IMR-90 (cell line): ENCODE data around the gene CCDC51. TPM values are rescaled to one million over a fixed set of nuclear protein-coding genes. Genes with fewer than 3 reads are reported as not detected.

Experiments
- ATAC-seq: fragments of 200-7000 bp; cut with Tn5 transposase; 2 replicates; pipeline ENCODE4 v1.9.1; 2020; ENCODE audit warnings: low read depth, mild to moderate bottlenecking, moderate library complexity
- BruUV-seq: library from RNA; stranded (reverse); fragments of 400-500 nt; replicated peaks from 2 replicates; lab custom pipeline; 2021; lab: Mats Ljungman, UMichigan
- CTCF ChIA-PET: fragments of 300-600 bp; formaldehyde crosslinking; extraction: SDS; loops from one replicate; lab custom pipeline; 2021; ENCODE audit warnings: antibody characterized with exemption; lab: Yijun Ruan, JAX
- POLR2A ChIA-PET: fragments of 300-600 bp; sonication (Branson Sonifier 250); formaldehyde crosslinking; loops from one replicate; lab custom pipeline; 2022; ENCODE audit warnings: antibody characterized with exemption; ENCODE audit not compliant: unreplicated experiment; lab: Charles Lee
- DNase-seq: peaks from one replicate; pipeline ENCODE4 v3.0.0; 2013
- H2AFZ ChIP-seq: replicated peaks from 2 replicates; pipeline ENCODE3; 2013; ENCODE audit warnings: low read length, mild to moderate bottlenecking; ENCODE audit not compliant: poor library complexity
- H2AK5ac ChIP-seq: 2 replicates; pipeline ENCODE4 v1.6.1; 2013; ENCODE audit warnings: low read depth, low read length, inconsistent platforms
- H2AK9ac ChIP-seq: replicated peaks from 2 replicates; pipeline ENCODE3; 2013; ENCODE audit warnings: mild to moderate bottlenecking, low read depth, low read length, moderate library complexity; ENCODE audit not compliant: poor library complexity
- H2BK120ac ChIP-seq: 2 replicates; pipeline ENCODE4 v1.6.1; 2013; ENCODE audit warnings: low read depth, low read length, inconsistent platforms
- H2BK15ac ChIP-seq: 3 replicates; pipeline ENCODE4 v1.6.1; 2013; ENCODE audit warnings: low read depth, low read length, inconsistent platforms
- H2BK20ac ChIP-seq: 2 replicates; pipeline ENCODE4 v1.6.1; 2013; ENCODE audit warnings: low read depth, mild to moderate bottlenecking, inconsistent platforms, low read length, moderate library complexity
- H2BK5ac ChIP-seq: 2 replicates; pipeline ENCODE4 v1.6.1; 2013; ENCODE audit warnings: mild to moderate bottlenecking, low read depth, low read length, inconsistent platforms; ENCODE audit not compliant: poor library complexity, severe bottlenecking
- H3K14ac ChIP-seq: replicated peaks from 2 replicates; pipeline ENCODE4 v1.6.1; 2013; ENCODE audit warnings: low read depth, low read length, inconsistent platforms
- H3K18ac ChIP-seq: 2 replicates; pipeline ENCODE4 v1.6.1; 2013; ENCODE audit warnings: low read depth, low read length, control low read depth
- H3K23ac ChIP-seq: 2 replicates; pipeline ENCODE4 v1.6.1; 2013; ENCODE audit warnings: low read depth, low read length, inconsistent platforms
- H3K27ac ChIP-seq: 2 replicates; pipeline ENCODE4 v1.5.1; 2013; ENCODE audit warnings: mild to moderate bottlenecking, control low read depth, low read length; ENCODE audit not compliant: insufficient read depth
- H3K27me3 ChIP-seq: 2 replicates; pipeline ENCODE4 v1.6.1; 2013; ENCODE audit warnings: low read length; ENCODE audit not compliant: control insufficient read depth, insufficient read depth
- H3K36me3 ChIP-seq: 2 replicates; pipeline ENCODE4 v1.6.1; 2013; ENCODE audit warnings: low read length, mixed read lengths; ENCODE audit not compliant: control insufficient read depth, insufficient read depth
- H3K4ac ChIP-seq: 2 replicates; pipeline ENCODE4 v1.6.1; 2013; ENCODE audit warnings: low read depth, low read length, inconsistent platforms
- H3K4me1 ChIP-seq: 2 replicates; pipeline ENCODE4 v1.6.1; 2013; ENCODE audit warnings: low read length, mixed read lengths; ENCODE audit not compliant: control insufficient read depth, insufficient read depth
- H3K4me2 ChIP-seq: 2 replicates; pipeline ENCODE4 v1.6.1; 2013; ENCODE audit warnings: low read depth, mild to moderate bottlenecking, control low read depth, low read length, moderate library complexity
- H3K4me3 ChIP-seq: 2 replicates; pipeline ENCODE4 v1.5.1; 2013; ENCODE audit warnings: low read depth, mild to moderate bottlenecking, control low read depth, low read length, moderate library complexity; ENCODE audit not compliant: insufficient read depth
- H3K56ac ChIP-seq: 2 replicates; pipeline ENCODE4 v1.6.1; 2013; ENCODE audit warnings: low read length, inconsistent platforms; ENCODE audit not compliant: insufficient read depth; ENCODE audit errors: extremely low read depth
- H3K79me1 ChIP-seq, 2 experiments: 2 replicates each; pipeline ENCODE4 v1.6.1; 2013; ENCODE audit warnings: low read length in 2 of 2, inconsistent platforms in 1 of 2, low read depth in 1 of 2
- H3K9ac ChIP-seq: 2 replicates; pipeline ENCODE4 v1.6.1; 2013; ENCODE audit warnings: low read depth, low read length, control low read depth
- H3K9me1 ChIP-seq: 2 replicates; pipeline ENCODE4 v1.6.1; 2013; ENCODE audit warnings: low read length, inconsistent platforms; ENCODE audit not compliant: insufficient read depth
- H3K9me3 ChIP-seq: 2 replicates; pipeline ENCODE4 v1.6.1; 2013; ENCODE audit warnings: low read length; ENCODE audit not compliant: control insufficient read depth, insufficient read depth
- H4K20me1 ChIP-seq: 2 replicates; pipeline ENCODE4 v1.6.1; 2013; ENCODE audit warnings: low read length, inconsistent platforms; ENCODE audit not compliant: insufficient read depth
- H4K5ac ChIP-seq: 2 replicates; pipeline ENCODE4 v1.6.1; 2013; ENCODE audit warnings: mild to moderate bottlenecking, low read depth, low read length, control low read depth
- H4K8ac ChIP-seq, 2 experiments: 2 replicates each; pipeline ENCODE4 v1.6.1; 2013; ENCODE audit warnings: low read depth in 2 of 2, low read length in 2 of 2, control low read depth in 1 of 2, inconsistent platforms in 1 of 2
- H4K91ac ChIP-seq: 2 replicates; pipeline ENCODE4 v1.6.1; 2013; ENCODE audit warnings: low read depth, low read length, inconsistent platforms; ENCODE audit not compliant: insufficient read depth
- CEBPB ChIP-seq: IDR thresholded peaks from 2 replicates; pipeline ENCODE4 v1.6.1; 2012; ENCODE audit warnings: low read depth, low read length, improper control_type of control experiment
- CHD1 ChIP-seq: IDR thresholded peaks from 2 replicates; pipeline ENCODE4 v1.6.1; 2012; ENCODE audit warnings: low read depth, low read length, improper control_type of control experiment
- ELK1 ChIP-seq: fragments of 150-350 bp; IDR thresholded peaks from 2 replicates; pipeline ENCODE4 v1.6.1; 2016; ENCODE audit warnings: low read depth, mild to moderate bottlenecking, low read length, moderate library complexity, borderline replicate concordance
- FOS ChIP-seq: fragments of 150-350 bp; IDR thresholded peaks from 2 replicates; pipeline ENCODE4 v1.6.1; 2016; ENCODE audit warnings: low read depth, low read length
- MAFK ChIP-seq: IDR thresholded peaks from 2 replicates; pipeline ENCODE4 v1.6.1; 2012; ENCODE audit warnings: low read depth, low read length, improper control_type of control experiment
- MAZ ChIP-seq: IDR thresholded peaks from 2 replicates; pipeline ENCODE4 v1.6.1; 2012; ENCODE audit warnings: low read depth, mild to moderate bottlenecking, low read length, improper control_type of control experiment, moderate library complexity, borderline replicate concordance
- MXI1 ChIP-seq: IDR thresholded peaks from 2 replicates; pipeline ENCODE4 v1.6.1; 2012; ENCODE audit warnings: low read depth, mild to moderate bottlenecking, low read length, moderate library complexity, borderline replicate concordance
- NFE2L2 ChIP-seq: fragments of 150-350 bp; IDR thresholded peaks from 2 replicates; pipeline ENCODE4 v1.6.1; 2016; ENCODE audit warnings: low read depth, mild to moderate bottlenecking, low read length
- POLR2A ChIP-seq: IDR thresholded peaks from 2 replicates; pipeline ENCODE4 v1.6.1; 2012; ENCODE audit warnings: mild to moderate bottlenecking, low read depth, low read length
- WGBS, 2 experiments: methylation state at CpG; one replicate each; pipeline versions ENCODE4 v1.1.5 to v1.1.7; 2013; ENCODE audit warnings: missing lambda C conversion rate in 2 of 2; ENCODE audit not compliant: insufficient read length in 1 of 2; ENCODE audit errors: extremely low coverage in 2 of 2; 5-methylcytosine and 5-hydroxymethylcytosine counted together
- dilution Hi-C: fragments of 300-500 bp; cut with HindIII; formaldehyde crosslinking; loops from one replicate; pipeline ENCODE4 v1.14.3; 2018; ENCODE audit warnings: low sequenced_read_pairs; ENCODE audit not compliant: unreplicated experiment
- in situ Hi-C: fragments of 300-500 bp; cut with MboI; formaldehyde crosslinking; loops from 3 replicates; pipeline ENCODE4 v1.14.3; 2019; ENCODE audit warnings: low sequenced_read_pairs, inconsistent platforms, mixed read lengths
- intact Hi-C: fragments of 100-400 bp; cut with micrococcal nuclease; formaldehyde crosslinking; loops from 2 replicates; pipeline ENCODE4 v1.10.0; 2022
- polyA plus RNA-seq, 3 experiments: library from polyadenylated mRNA; depleted of rRNA; stranded (reverse); fragments of >200 nt; gene quantifications; 2 replicates each; pipeline ENCODE4 v1.2.3, GENCODE V29; 2012; ENCODE audit warnings: low replicate concordance in 1 of 3
- total RNA-seq: library from RNA; depleted of rRNA; stranded (reverse); fragments of >200 nt; gene quantifications from 2 replicates; pipeline ENCODE4 v1.2.3, GENCODE V29; 2012

Gene CCDC51
- total and polyA plus RNA-seq, 2 of the 4 experiments (the other 2 are of a cell fraction), result 11.0 to 16.1 TPM

GRCh38 chr3:48404440-48405342 is 35.2 kb downstream of the CCDC51 start:
- Histone ChIP-seq H2BK20ac (no peak overlapping the region), H3K4ac (no peak overlapping the region; the same call in 1 of the 2 replicates), H2AK5ac (no peak overlapping the region), H2AFZ (no peak overlapping the region), H2BK15ac (no peak overlapping the region), H3K4me3 (no peak overlapping the region), H3K4me1 (peaks cover 7% of the 10 kb centered on the region), H3K27ac (no peak overlapping the region), H3K4me2 (no peak overlapping the region), H3K36me3 (peaks cover 48% of the 10 kb centered on the region; the same call in 1 of the 2 replicates), H2AK9ac (no peak overlapping the region), H4K5ac (no peak overlapping the region), H3K23ac (no peak overlapping the region), H3K18ac (no peak overlapping the region), H4K20me1 (no peaks in the 10 kb centered on the region), H3K9ac (no peak overlapping the region), H3K56ac (no peak overlapping the region), H3K9me3 (no peaks in the 10 kb centered on the region), H4K91ac (no peak overlapping the region), H4K8ac (no peak overlapping the region), H3K14ac (no peak overlapping the region), H3K9me1 (peaks cover 7% of the 10 kb centered on the region; the same call in 1 of the 2 replicates), H3K27me3 (no peaks in the 10 kb centered on the region), H2BK5ac (no peak overlapping the region), H3K79me1 (no peaks in the 10 kb centered on the region), H2BK120ac (no peak overlapping the region)
- no TSS peak for BruUV-seq
- in situ Hi-C loops (loop anchor here (5.0 kb wide), 1 partner anchor 33 kb away; no protein-coding TSS in a partner anchor), intact Hi-C loops (no loop called here), dilution Hi-C loops (no loop called here)
- no peak for DNase-seq
- ChIA-PET CTCF (no interaction called here), POLR2A (interaction anchor here (0.7 kb wide), 1 partner anchor 10 kb away, joined by 3 read pairs; no protein-coding TSS in a partner anchor)
- WGBS, 2 experiments, result 89% methylated on average over 3 of the region's 21 CpGs; no CpG with 5 or more reads in 1 of the 2 experiments
- ATAC-seq, result no peak
- TF ChIP-seq CEBPB (no peak), MAZ (no peak), POLR2A (no peak), CHD1 (no peak), ELK1 (no peak), MAFK (no peak), FOS (no peak), MXI1 (no peak), NFE2L2 (no peak)
